ENCODE measurements around the gene MRPL11.

MRPL11 gene

DNA sequence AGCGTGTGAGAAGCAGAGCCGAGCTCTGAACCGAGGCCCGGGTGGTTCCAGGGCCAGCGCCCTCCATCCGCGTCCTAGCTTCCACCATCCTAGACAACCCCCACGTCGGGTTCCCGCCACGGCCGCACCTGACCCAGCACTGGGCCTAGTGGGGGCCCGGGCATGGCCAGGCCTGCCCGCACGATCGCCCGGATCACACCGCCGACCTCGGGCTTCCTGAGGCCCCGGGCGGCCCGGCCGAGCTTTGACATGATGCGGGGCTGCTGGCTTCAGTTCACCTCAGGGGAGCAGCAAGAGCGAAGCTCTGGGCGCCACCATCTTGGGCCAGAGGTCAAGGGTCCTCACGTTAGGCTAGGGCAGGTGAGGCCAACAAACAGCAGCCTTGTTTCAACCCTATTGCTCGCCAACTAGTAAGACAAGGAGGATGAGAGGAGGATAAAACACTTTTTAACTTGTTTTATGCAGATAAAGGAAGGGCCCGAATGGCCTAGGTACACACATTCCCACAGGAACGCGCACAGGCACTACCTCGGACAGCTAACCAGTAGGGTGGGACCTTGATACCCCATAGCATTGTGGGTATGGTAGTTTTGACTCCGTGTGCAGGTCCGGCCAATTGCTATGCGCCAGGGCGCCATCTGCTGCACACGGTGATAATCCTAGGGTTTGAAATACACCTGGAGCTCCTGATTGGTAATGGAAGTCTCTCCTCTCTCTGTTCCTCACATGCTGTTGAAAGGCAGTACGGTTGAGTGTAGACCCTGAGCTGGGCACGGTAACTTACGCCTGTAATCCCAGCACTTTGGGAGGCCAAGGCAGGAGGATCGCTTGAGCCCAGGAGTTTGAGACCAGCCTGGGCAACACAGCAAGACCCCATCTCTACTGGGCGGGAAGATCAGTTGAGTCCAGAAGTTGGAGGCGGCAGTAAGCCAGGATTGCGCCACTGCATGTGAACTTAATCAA, at the start of gene MRPL11:
MRPL11 (minus strand) TSS at position 345 of the 963 bp plus-strand sequence; CDS start at position 251, 94 bp downstream.
- DNase-seq, result peak; percentile 91

DNA sequence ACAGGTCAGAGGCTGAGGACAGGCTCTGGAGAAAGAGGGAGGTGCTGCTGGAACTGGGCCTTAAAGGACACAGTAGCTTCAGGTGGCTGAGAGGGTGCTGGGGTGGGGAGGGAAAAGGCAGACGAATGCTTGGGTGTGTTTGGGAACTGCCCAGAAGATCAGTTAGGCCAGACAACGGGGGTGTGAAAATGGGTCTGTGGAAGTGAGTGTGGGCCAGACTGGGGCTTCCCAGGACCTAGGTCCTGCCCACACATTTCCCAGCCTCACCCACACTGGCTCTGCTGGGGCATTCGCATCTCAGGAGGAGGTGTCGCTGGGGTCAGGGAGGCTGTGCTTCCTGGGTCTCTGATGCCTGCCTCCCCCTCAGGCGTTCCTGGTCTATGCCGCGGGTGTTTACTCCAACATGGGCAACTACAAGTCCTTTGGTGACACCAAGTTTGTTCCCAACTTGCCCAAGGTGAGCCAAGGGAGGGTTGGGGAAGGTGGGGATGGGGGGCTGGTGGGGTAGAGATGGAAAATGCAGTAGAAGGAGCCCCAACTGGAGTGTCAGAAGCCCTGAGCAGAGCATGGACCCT, 46.2 kb upstream of the MRPL11 start:
- DNase-seq, result no peak

DNA sequence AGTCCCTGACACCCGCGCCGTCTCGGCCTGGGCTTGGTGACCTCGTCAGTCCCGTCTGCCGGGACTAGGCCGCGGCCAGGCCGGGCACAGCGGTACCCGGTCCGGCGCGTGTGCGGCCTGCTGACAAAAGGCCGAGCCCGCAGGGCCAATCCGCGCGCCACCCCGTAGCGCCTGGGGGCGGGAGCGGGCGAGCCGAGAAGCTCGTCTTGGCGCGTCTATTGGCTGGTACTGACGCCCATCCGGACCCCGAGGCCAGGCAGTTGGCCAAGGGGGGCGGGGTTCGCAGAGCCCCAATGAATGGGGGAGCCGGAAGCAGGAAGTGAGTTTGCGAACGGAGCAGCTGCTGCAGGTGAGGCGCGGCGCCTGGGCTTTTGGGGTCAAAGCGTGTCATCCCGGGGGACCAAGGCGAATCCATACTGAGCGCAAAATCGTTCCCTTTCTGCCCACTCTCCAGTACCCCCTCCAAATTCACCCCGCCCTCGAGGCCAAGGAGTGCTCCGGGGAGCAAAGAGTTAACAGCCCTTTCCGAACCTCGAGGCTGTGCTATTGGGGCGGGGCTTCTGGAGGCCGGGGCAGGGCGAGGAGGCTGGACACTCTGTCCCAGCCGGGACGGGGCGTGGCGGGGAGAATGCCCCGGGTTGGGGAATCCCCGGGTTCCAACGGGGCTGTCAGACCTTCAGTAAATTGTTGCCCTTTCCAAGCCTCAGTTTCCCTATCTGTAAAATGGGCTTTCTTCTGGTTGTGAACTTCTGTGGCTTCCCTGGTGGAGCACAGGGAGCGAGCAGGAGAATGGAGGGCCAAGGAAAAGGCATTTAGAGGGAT, 41.7 kb upstream of the MRPL11 start, which contains the start of gene DPP3:
DPP3 (plus strand) TSS at position 318 of the 822 bp plus-strand sequence. CDS start 1,767 bp downstream, outside the sequence.
- DNase-seq, result peak; percentile 96

DNA sequence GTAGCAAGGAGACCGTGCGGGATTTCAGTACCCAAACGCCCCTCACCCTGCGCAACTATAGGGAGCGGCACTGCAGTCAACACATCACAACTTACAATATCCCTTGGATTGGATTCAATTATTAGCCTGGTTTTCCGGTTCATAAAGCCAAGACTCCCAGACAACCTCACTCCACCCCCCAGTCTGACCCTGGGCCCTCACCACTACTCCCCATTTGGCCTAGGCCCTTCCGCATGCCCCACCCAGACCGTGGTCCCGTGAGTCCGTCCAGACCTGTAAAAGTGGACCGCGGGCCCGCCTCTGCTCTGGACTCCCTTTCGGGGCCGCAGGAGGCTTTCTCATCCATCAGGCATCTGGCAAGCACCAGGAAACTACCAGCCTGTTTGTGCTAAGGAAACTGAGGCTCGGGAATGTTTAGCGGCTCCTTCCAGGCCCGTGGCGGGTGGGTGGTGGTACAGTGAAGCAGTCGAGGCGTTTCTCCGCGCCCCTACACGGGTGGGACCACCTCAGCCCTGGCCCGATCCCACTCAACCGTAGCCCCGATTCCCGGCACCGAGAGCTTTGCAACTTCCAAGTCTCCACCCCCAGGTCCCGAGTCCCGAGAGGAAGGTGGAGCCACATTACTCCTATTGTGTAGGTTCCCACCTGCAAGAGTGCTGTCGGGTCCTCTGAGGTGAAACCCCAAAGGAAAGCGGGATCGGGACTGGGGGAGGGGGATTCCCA, 40.9 kb upstream of the MRPL11 start:
- DNase-seq, result no peak

DNA sequence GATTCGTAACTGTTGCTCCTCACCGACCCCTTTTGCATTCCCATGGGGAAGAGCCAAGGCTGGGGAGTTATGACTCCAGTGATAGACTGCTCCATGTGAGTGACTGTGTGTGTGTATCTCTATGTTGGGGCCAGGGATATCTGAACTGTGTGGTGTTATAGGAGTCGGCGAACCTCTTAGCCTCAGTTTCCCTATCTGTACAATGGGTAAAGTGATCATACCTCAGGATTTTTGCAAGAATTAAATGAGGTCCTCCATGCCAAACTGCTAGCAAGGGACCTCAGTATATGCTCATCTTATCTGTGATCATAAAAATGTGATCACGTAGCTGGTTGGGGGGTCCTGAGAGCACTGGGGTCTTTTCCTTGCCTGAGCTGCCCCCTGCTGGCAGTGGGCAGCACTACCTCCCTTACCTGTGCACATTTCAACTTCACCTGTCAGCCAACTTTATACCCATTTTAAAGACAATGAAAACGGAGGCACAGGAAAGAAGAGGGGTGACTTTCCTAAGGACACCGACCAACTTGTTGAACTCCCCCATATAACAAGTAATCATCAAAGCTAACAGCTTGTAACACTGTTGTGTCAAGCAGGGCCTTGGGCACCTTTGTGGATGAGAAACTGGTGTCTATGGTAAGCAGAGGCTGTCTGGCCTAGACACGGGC, 40.2 kb upstream of the MRPL11 start:
- peak; percentile 54 for DNase-seq

DNA sequence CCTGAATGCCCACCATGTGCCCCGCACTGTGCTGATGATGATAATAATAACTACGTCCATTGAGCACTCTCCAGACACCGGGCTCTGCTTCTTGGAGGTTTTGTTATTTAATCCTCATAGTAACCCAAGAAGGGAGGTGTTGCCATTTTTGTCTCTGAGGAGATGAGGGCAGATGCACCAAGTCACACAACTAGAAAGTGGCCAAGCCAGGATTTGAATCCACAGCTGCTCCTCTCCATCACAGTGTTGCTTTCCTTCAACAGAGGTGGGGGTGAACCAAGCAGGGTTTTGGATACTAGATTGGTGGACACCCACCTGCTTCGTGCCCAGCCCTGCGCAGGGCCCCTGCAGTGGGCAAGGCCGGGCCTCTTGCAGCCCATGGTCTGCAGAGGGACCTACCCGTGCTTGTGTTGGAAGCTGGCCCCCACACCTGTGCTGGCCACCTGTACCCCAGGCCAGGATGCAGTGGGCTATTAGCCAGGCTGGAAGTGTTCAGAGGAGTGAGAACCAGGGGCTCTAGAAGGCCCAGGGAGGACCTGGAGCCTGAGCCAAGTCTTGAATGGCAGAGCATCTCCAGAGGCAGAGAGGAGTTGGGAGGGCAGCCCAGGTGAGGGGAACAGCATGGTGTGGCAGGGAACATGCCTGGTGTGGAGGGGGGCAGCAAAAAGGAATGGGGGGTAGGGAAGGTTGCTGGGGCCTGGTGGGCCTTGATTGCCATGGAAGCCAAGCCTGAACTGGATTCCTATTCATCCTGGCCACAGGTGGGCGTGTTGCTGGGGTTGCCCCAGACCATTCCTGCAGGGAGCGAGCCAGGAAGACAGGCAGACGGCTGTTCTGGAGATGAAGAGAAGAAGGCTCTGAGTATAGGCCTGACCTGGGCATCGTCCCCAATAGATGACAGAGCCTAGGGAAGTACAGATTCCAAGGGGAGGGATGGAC, 38.9 kb upstream of the MRPL11 start:
- DNase-seq, result no peak

DNA sequence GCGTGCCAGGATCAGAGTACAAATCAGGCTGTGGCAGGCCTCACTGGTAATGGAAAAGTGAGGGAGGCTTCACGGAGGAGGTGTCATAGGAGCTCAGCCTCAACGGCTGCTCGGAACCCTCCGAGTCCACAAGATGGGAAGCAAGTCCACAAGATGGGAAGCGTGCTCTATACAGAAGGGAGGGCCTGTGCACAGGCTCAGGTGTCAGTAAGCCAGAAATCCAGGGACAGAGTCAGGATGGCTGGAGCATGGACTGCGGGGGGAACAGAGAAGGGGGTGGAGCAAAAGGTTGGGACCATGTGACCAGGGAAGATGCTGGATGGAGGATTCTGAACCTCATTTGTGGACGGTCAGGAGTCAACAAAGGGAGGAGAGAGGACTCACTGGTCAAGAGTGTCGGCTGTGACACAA, 38.2 kb upstream of the MRPL11 start:
- DNase-seq, result no peak

DNA sequence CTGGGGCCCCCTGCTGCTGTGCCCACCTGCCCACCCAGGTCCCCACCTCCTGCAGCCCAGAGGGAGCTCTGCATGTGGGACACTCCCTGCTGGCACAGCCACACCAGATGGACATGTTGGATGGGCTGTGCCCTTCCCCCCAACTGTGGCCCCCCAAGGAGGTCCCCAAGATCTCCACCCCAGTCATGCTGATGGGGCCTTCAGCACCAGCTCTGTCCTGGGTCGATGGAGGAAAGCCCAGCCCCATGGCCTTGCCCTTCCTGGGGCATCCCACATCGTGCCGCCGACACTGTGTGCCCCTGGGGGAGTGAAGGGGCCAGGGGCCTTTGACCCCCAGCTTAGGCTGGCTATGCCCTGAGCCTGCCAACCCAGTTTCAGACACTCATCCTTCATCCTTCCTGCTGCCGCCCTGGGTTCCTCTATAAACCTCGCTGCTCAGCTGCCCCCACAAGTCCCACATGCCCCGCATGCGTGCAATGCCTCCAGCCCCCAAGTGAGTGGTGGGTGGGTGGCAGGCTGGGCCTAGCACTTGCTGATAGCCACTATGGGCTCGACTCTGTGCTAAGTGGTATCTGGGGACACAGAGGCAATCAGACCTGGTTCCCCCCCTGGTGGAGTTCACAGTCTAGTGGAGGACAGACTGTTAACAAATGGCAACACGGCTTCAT, 37.7 kb upstream of the MRPL11 start:
- DNase-seq, result no peak

DNA sequence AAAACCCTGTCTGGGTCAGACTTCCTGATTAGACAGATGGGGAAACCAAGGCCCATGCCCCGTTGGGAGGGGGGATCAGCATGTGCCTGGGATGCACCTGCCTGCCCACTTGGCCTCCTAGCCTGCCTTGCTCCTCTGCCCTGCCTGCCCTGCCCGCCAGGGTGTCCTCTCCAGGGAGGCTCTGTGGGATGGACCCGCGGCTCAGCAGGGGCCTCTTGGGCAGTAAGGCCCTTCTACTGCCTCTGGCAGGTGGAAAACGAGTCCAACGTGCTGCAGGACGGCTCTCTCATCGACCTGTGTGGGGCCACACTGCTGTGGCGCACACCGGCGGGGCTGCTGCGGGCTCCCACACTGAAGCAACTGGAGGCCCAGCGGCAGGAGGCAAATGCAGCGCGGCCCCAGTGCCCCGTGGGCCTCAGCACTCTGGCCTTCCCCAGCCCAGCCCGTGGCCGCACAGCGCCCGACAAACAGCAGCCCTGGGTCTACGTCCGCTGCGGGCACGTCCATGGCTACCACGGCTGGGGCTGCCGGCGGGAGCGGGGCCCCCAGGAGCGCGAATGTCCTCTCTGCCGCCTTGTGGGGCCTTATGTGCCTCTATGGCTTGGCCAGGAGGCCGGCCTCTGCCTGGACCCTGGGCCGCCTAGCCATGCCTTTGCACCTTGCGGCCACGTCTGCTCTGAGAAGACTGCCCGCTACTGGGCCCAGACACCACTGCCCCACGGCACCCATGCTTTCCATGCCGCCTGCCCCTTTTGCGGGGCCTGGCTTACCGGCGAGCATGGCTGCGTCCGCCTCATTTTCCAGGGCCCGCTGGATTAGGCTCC, 36.9 kb upstream of the MRPL11 start:
- no peak for DNase-seq

DNA sequence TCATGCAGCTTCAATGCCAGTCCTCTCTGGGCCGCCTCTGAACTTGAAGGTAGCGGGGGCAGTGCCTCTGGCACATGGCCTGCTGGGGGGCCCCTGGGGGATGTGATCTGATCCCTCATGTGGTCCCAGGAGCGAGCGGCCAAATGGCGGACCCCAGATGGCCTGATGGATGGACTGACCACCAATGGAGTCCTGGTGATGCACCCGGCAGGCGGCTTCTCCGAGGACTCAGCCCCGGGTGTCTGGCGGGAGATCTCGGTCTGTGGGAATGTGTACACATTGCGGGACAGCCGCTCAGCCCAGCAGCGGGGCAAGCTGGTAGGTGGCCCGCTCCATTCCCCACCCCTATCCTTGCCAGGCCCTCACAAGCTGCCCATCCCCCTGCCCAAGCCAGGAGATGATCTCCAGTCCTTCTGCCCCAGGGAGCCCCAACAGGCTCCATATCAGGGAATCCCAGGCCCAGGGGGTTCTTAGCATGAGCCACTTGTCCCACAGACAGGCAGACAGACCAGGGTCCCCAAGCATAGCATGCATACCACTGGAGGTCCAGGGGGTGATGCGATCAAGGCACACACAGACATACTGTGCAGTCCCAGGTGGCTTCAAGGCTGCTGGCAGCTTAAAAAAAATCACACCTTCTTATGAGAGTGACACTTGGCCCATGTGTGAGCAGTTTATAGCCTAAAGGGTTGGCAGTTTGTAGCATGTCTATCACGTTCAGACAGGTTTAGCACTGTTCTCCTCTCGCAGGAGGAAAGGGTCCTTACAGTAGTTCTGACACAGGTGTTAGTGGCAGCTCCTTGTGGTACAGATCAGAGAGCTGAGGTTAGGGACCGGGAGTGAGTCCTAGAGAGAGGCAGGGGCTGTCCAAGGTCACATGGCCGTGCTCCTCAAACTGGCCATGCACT, 35.2 kb upstream of the MRPL11 start:
- no peak for DNase-seq

DNA sequence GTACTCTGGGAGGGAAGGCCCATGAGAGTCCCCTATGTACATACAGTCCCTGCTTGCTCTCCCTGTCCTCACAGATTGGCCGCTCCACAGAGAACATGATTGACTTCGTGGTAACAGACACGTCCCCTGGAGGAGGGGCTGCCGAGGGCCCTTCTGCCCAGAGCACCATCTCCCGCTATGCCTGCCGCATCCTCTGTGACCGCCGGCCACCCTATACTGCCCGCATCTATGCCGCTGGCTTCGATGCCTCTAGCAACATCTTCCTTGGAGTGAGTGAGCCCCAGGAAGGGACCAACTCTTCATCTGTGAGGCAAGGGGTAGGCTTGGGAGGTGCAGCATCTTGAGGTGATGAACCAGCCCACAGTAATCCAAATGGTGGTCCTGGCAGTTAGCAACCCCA, 34.5 kb upstream of the MRPL11 start:
- no peak for DNase-seq

DNA sequence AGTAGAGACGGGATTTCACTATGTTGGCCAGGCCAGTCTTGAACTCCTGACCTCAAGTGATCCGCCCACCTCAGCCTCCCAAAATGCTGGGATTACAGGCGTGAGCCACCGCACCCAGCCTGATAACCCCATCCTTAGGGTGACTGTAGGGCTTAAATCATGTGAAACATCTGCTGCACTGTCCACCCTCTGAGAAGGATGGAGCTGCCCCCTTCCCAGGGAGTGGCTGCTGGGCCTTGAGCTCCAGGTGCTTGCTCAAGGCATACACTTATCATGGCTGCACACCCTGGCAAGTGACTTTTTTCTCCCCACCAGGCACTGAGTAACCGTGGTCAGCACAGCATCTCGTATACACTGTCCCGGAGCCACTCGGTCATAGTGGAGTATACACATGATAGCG, 33.4 kb upstream of the MRPL11 start:
- no peak for DNase-seq

DNA sequence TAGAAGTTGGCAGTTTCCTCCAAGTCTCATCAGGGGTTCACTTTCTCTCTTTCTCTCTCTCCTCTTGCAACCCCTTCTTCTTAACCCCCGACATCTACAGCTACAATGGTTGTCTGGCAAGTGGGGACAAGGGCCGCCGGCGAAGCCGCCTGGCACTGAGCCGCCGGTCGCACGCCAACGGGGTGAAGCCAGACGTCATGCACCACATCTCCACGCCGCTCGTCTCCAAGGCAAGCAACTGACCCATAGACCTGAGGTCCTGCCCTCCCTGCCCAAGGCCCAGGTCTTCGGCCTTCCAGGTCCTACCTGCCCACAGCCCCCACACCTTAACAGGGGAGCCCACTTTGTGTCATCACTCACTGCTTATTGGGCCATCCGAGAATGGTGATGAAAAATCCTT, 32.5 kb upstream of the MRPL11 start:
- DNase-seq, result no peak

DNA sequence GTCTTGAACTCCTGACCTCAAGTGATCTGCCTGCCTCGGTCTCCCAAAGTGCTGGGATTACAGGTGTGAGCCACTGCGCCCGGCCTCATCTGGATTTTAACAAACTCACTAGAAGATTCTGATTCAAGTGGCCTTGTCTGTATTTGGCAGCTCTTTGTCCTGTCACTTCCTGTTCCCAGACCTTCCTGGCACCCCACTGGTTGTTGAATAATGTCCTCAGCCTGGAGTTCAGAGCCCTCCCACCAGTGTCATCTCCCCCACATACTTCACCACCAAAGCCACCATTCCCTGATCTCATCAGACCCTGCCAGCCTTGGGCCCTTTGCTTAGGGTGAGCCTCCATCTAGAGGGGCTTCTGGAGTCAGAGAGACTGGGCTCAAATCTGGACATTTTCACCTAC, 31.4 kb upstream of the MRPL11 start:
- no peak for DNase-seq

DNA sequence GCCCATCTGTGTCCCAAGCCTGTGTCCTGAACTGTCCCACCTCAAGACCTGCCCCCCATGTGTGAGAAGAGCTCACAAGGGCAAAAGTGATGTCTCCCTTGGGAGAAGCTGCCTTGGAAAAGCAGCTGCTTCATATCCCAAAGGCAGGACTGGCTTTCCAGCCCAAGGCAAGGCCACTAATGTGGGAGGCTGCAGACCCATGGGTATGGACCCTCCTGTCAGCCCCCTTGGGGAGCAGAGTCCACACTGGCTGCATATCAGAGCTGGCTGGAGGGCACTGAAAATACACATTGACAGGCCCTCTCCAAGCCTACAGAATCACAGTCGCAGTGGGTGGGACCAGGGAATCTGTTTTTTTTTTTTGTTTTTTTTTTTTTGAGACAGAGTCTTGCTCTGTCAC, 30.8 kb upstream of the MRPL11 start:
- DNase-seq, result no peak

DNA sequence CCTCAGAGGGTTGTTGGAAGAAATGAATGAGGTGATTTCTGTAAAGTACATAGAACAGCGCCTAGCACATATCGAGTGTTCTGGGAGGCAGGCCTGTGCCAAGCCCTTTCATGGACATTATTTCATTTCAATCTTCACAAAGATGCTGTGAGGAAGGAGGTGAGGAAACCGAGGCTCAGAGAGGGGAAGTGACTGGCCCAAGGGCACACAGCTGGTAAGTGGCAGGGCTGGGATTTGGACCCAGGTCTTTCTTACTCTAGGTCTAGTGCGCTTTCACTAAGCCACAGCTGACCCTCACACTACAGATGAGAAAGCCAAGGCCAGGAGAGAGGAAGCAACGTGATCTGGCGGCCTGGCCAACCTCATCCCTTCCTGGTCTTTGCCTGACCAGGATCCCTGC, 30.0 kb upstream of the MRPL11 start:
- no peak for DNase-seq

DNA sequence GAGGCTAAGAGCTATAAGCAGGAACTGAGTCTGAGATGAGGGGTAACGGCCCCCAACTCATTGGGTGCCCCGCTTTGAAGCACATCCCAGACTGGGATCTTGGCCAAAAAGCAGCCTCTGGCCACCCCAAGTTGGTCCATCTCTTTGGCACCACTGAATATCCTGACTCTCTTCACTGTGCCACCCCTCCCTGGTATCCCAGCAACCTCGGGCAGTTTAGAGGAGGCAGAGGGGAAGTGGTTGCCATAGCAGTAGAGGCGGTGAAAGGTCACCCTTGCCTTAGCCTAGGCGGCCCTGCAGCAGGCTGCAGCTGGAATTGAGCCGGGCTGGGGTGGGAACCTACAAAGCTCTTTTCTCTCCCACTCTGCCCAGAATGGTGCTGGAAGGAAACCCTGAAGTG, 29.1 kb upstream of the MRPL11 start:
- peak; percentile 40 for DNase-seq

DNA sequence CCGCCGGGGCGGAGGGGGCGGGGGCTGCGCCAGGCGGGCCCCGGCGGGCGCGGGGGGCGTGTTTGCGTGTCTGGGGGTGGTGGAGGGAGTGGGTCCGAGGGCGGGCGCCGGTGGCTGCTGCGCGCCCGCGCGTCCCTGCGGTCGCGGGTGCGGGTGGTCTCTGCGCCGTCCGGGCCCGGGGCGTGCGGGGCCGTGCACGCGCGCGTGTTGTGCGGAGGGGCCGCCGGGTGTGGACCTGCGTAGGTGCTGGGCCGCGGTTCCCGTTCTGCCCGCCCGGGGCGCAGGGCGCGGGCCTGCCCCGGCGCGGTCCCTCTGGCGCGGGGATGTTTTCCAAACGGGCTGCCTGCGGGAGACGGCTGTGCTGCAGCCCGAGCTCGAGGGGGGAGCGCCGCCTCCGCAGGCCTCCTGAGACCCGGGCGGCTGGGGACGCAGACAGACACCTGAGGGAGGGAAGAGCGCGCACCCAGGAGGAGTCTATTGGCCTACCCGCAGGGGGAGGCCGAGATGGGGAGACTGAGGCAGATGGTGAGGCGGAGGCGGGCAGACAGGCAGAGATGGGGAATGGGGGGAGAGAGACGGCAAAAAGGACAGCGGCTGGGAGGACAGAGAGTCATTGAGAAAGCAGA, 28.5 kb upstream of the MRPL11 start:
- DNase-seq, result no peak

Data from CD4-positive, alpha-beta T cell treated with Interleukin-17A for 4 hours (primary cell).